HCT116 (cell line): ENCODE data around the gene INPP5E. TPM values are rescaled to one million over a fixed set of nuclear protein-coding genes. Genes with fewer than 3 reads are reported as not detected.

Source experiments
- ATAC-seq: fragments of 200-7000 bp; cut with Tn5 transposase; 2 replicates; pipeline ENCODE4 v1.9.1; 2020; ENCODE audit warnings: mild to moderate bottlenecking, moderate library complexity
- BruUV-seq: library from RNA; stranded (reverse); fragments of 400-500 nt; replicated peaks from 2 replicates; lab custom pipeline; 2021; lab: Mats Ljungman, UMichigan
- CTCF ChIA-PET: fragments of 300-600 bp; sonication (Branson Sonifier 250); formaldehyde crosslinking; loops from one replicate; lab custom pipeline; 2021; ENCODE audit warnings: antibody characterized with exemption; lab: Charles Lee
- POLR2A ChIA-PET: fragments of 300-600, 350-600 bp; sonication (Branson Sonifier 250); formaldehyde crosslinking; loops from one replicate; lab custom pipeline; 2021; ENCODE audit warnings: antibody characterized with exemption; lab: Charles Lee
- RAD21 ChIA-PET, 2 experiments: fragments of 300-600 bp; sonication (Branson Sonifier 250); formaldehyde crosslinking; loops; one replicate each; lab custom pipeline; 2023; ENCODE audit warnings: low total read pairs in 2 of 2; ENCODE audit not compliant: uncharacterized antibody in 2 of 2, unreplicated experiment in 2 of 2, low non-redundant PET in 1 of 2; lab: Charles Lee
- DNase-seq: peaks from one replicate; pipeline ENCODE4 v3.0.0-alpha.2; 2010; ENCODE audit warnings: low read depth, low spot score
- H2AFZ ChIP-seq: fragments of 200-600 bp; shearing (Covaris generic), sonication (generic); 2 replicates; pipeline ENCODE4 v1.6.1; 2017; ENCODE audit warnings: low read depth, mixed run types, mixed read lengths, antibody characterized with exemption, low read length; ENCODE audit not compliant: poor library complexity, severe bottlenecking
- H3K27ac ChIP-seq: 2 replicates; pipeline ENCODE4 v1.5.1; 2012; ENCODE audit warnings: low read depth, low read length
- H3K27me3 ChIP-seq: fragments of 200-600 bp; sonication (generic); 2 replicates; pipeline ENCODE4 v1.6.1; 2016; ENCODE audit warnings: mixed run types, low read length, mixed read lengths; ENCODE audit not compliant: insufficient read depth
- H3K36me3 ChIP-seq, 2 experiments: fragments of 200-500 bp in 1 of 2; fragments of 200-600 bp in 1 of 2; sonication (Bioruptor generic) in 1 of 2; sonication (generic) in 1 of 2; 2 replicates each; pipeline versions ENCODE4 v1.5.1 to v1.6.1; 2014 to 2016; ENCODE audit warnings: low read length in 2 of 2, inconsistent platforms in 1 of 2, mixed read lengths in 1 of 2, mixed run types in 1 of 2; ENCODE audit not compliant: insufficient read depth in 2 of 2, control insufficient read depth in 1 of 2
- H3K4me1 ChIP-seq, 2 experiments: fragments of 200-600 bp in 1 of 2; sonication (generic) in 1 of 2; 2 replicates each; pipeline versions ENCODE4 v1.5.1 to v1.6.1; 2012 to 2017; ENCODE audit warnings: low read length in 2 of 2, inconsistent platforms in 1 of 2, mild to moderate bottlenecking in 1 of 2, mixed read lengths in 1 of 2, mixed run types in 1 of 2, moderate library complexity in 1 of 2; ENCODE audit not compliant: insufficient read depth in 2 of 2, control insufficient read depth in 1 of 2
- H3K4me2 ChIP-seq: fragments of 200-600 bp; sonication (generic); 2 replicates; pipeline ENCODE4 v1.6.1; 2017; ENCODE audit warnings: mixed run types, low read length, mixed read lengths
- H3K4me3 ChIP-seq, 2 experiments: fragments of 200-600 bp in 1 of 2; sonication (generic) in 1 of 2; replicated peaks in 1 of 2; 2 replicates each; pipeline ENCODE4 v1.5.1; 2011 to 2016; ENCODE audit warnings: low read length in 2 of 2, control low read depth in 1 of 2, low read depth in 1 of 2, mild to moderate bottlenecking in 1 of 2, mixed read lengths in 1 of 2, mixed run types in 1 of 2
- H3K79me2 ChIP-seq: fragments of 200-600 bp; sonication (generic); 2 replicates; pipeline ENCODE4 v1.6.1; 2017; ENCODE audit warnings: mild to moderate bottlenecking, mixed run types, low read length, moderate library complexity, mixed read lengths; ENCODE audit not compliant: insufficient read depth
- H3K9ac ChIP-seq: fragments of 200-600 bp; sonication (generic); 2 replicates; pipeline ENCODE4 v1.6.1; 2016; ENCODE audit warnings: low read length, mixed read lengths
- H3K9me2 ChIP-seq: fragments of 200-600 bp; sonication (generic), shearing (Covaris generic); 2 replicates; pipeline ENCODE4 v1.6.1; 2017; ENCODE audit warnings: mixed run types, mild to moderate bottlenecking, moderate library complexity; ENCODE audit not compliant: insufficient read depth
- H3K9me3 ChIP-seq, 2 experiments: fragments of 200-500 bp in 1 of 2; fragments of 200-600 bp in 1 of 2; sonication (Bioruptor generic) in 1 of 2; sonication (generic) in 1 of 2; 2 replicates each; pipeline ENCODE4 v1.6.1; 2014 to 2017; ENCODE audit warnings: low read length in 2 of 2, mixed read lengths in 2 of 2, inconsistent platforms in 1 of 2, low read depth in 1 of 2, mild to moderate bottlenecking in 1 of 2, mixed run types in 1 of 2, moderate library complexity in 1 of 2; ENCODE audit not compliant: control insufficient read depth in 1 of 2, insufficient read depth in 1 of 2
- H4K20me1 ChIP-seq: fragments of 200-600 bp; sonication (generic), shearing (Covaris generic); 2 replicates; pipeline ENCODE4 v1.6.1; 2017; ENCODE audit warnings: mixed run types, mild to moderate bottlenecking, moderate library complexity; ENCODE audit not compliant: insufficient read depth
- CBX3 ChIP-seq: IDR thresholded peaks from 2 replicates; pipeline ENCODE4 v1.6.1; 2012; ENCODE audit warnings: low read depth
- CEBPB ChIP-seq: IDR thresholded peaks from 2 replicates; pipeline ENCODE4 v1.6.1; 2012; ENCODE audit warnings: low read depth
- EZH2 ChIP-seq: fragments of 200-600 bp; sonication (generic); IDR thresholded peaks from 2 replicates; pipeline ENCODE4 v1.6.1; 2017; ENCODE audit warnings: antibody characterized with exemption, mixed run types
- EZH2phosphoT487 ChIP-seq: fragments of 200-600 bp; IDR thresholded peaks from 2 replicates; pipeline ENCODE4 v1.6.1; 2018; ENCODE audit warnings: antibody characterized with exemption, borderline replicate concordance
- FOSL1 ChIP-seq: IDR thresholded peaks from 2 replicates; pipeline ENCODE4 v1.6.1; 2012; ENCODE audit warnings: low read depth
- JUND ChIP-seq: IDR thresholded peaks from 2 replicates; pipeline ENCODE4 v1.6.1; 2012
- POLR2A ChIP-seq: IDR thresholded peaks from 2 replicates; pipeline ENCODE4 v1.7.0; 2011; ENCODE audit warnings: borderline replicate concordance; ENCODE audit not compliant: insufficient read depth, insufficient read length; ENCODE audit errors: extremely low read depth
- POLR2AphosphoS5 ChIP-seq: IDR thresholded peaks from 2 replicates; pipeline ENCODE4 v1.6.1; 2011; ENCODE audit warnings: mild to moderate bottlenecking, low read depth, low read length, moderate library complexity
- RAD21 ChIP-seq: IDR thresholded peaks from 2 replicates; pipeline ENCODE4 v1.6.1; 2012; ENCODE audit warnings: low read depth, mild to moderate bottlenecking
- SIN3A ChIP-seq: IDR thresholded peaks from 2 replicates; pipeline ENCODE4 v1.6.1; 2012; ENCODE audit warnings: low read depth
- TCF7L2 ChIP-seq: IDR thresholded peaks from 2 replicates; pipeline ENCODE4 v1.7.0; 2011; ENCODE audit warnings: borderline replicate concordance, inconsistent platforms; ENCODE audit not compliant: insufficient read depth, insufficient read length; ENCODE audit errors: extremely low read depth
- YY1 ChIP-seq: IDR thresholded peaks from 2 replicates; pipeline ENCODE4 v1.6.1; 2011; ENCODE audit warnings: low read length, low read depth, moderate library complexity, mild to moderate bottlenecking; ENCODE audit not compliant: insufficient replicate concordance; ENCODE audit errors: extremely low read depth
- ZFX ChIP-seq: fragments of 450-650 bp; IDR thresholded peaks from 2 replicates; pipeline ENCODE4 v1.6.1; 2017
- ZNF274 ChIP-seq: fragments of 200-500 bp; sonication (Bioruptor generic); IDR thresholded peaks from 2 replicates; pipeline ENCODE4 v1.6.1; 2014; ENCODE audit warnings: mild to moderate bottlenecking, low read depth, low read length, inconsistent platforms
- intact Hi-C: fragments of 100-400 bp; cut with micrococcal nuclease; formaldehyde crosslinking; loops from 2 replicates; pipeline ENCODE4 v1.10.0; 2022
- total RNA-seq: library from RNA; stranded (reverse); gene quantifications from one replicate; pipeline ENCODE4 v1.2.1, GENCODE V29; 2021; ENCODE audit not compliant: unreplicated experiment
- TF ChIP-seq, protein P1 (sequence below), 3 experiments: fragments of 200-600 bp in 1 of 3; sonication (generic) in 1 of 3; IDR thresholded peaks in 2 of 3; conservative IDR thresholded peaks in 1 of 3; 2 replicates each; pipeline ENCODE4 v1.5.1; 2012 to 2017; ENCODE audit warnings: low read depth in 2 of 3, low read length in 2 of 3, antibody characterized with exemption in 1 of 3, borderline replicate concordance in 1 of 3, control low read depth in 1 of 3, mild to moderate bottlenecking in 1 of 3, mixed read lengths in 1 of 3, mixed run types in 1 of 3, moderate library complexity in 1 of 3; ENCODE audit not compliant: insufficient read depth in 1 of 3
- TF ChIP-seq, protein P2 (sequence below): IDR thresholded peaks from 2 replicates; pipeline ENCODE4 v1.6.1; 2012
- TF ChIP-seq, protein P3 (sequence below): IDR thresholded peaks from 2 replicates; pipeline ENCODE4 v1.6.1; 2012; ENCODE audit warnings: low read depth
- TF ChIP-seq, protein P4 (sequence below): IDR thresholded peaks from 2 replicates; pipeline ENCODE4 v1.6.1; 2011; ENCODE audit warnings: mild to moderate bottlenecking, low read length, moderate library complexity; ENCODE audit not compliant: insufficient replicate concordance; ENCODE audit errors: extremely low read depth
- TF ChIP-seq, protein P5 (sequence below): IDR thresholded peaks from 2 replicates; pipeline ENCODE4 v1.6.1; 2012

Gene INPP5E
- total RNA-seq, 1 experiment from 2014 or later: 23.8 TPM

DNA sequence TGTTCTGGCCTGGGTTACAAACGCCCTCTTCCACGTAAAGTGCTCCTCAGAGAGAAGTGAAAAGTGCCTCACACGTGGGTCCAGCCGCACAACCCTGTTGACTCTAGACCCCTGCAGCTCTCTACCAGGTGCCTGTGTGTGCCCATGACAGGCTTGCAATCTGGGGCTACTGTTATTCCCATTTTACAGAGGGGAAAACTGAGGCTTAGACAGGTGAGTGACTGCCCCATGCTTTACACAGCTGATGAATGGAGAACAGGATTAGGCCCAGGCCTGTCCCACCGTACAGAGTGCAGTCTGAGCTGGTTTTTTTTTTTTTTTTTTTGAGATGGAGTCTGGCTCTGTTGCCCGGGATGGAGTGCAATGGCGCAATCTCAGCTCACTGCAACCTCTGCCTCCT is 6.2 kb upstream of the INPP5E start:
- TF ChIP-seq, protein P1, sequence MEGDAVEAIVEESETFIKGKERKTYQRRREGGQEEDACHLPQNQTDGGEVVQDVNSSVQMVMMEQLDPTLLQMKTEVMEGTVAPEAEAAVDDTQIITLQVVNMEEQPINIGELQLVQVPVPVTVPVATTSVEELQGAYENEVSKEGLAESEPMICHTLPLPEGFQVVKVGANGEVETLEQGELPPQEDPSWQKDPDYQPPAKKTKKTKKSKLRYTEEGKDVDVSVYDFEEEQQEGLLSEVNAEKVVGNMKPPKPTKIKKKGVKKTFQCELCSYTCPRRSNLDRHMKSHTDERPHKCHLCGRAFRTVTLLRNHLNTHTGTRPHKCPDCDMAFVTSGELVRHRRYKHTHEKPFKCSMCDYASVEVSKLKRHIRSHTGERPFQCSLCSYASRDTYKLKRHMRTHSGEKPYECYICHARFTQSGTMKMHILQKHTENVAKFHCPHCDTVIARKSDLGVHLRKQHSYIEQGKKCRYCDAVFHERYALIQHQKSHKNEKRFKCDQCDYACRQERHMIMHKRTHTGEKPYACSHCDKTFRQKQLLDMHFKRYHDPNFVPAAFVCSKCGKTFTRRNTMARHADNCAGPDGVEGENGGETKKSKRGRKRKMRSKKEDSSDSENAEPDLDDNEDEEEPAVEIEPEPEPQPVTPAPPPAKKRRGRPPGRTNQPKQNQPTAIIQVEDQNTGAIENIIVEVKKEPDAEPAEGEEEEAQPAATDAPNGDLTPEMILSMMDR (IDR thresholded peaks at IDR 0.05 in 2 of 3, conservative IDR thresholded peaks at IDR 0.05 in 1 of 3; ENCODE audit: borderline replicate concordance in 1 of 3, insufficient read depth in 1 of 3, low read depth in 2 of 3, low read length in 2 of 3): no peak
- TF ChIP-seq, protein P2, sequence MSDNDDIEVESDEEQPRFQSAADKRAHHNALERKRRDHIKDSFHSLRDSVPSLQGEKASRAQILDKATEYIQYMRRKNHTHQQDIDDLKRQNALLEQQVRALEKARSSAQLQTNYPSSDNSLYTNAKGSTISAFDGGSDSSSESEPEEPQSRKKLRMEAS: no peak
- TF ChIP-seq, protein P3, sequence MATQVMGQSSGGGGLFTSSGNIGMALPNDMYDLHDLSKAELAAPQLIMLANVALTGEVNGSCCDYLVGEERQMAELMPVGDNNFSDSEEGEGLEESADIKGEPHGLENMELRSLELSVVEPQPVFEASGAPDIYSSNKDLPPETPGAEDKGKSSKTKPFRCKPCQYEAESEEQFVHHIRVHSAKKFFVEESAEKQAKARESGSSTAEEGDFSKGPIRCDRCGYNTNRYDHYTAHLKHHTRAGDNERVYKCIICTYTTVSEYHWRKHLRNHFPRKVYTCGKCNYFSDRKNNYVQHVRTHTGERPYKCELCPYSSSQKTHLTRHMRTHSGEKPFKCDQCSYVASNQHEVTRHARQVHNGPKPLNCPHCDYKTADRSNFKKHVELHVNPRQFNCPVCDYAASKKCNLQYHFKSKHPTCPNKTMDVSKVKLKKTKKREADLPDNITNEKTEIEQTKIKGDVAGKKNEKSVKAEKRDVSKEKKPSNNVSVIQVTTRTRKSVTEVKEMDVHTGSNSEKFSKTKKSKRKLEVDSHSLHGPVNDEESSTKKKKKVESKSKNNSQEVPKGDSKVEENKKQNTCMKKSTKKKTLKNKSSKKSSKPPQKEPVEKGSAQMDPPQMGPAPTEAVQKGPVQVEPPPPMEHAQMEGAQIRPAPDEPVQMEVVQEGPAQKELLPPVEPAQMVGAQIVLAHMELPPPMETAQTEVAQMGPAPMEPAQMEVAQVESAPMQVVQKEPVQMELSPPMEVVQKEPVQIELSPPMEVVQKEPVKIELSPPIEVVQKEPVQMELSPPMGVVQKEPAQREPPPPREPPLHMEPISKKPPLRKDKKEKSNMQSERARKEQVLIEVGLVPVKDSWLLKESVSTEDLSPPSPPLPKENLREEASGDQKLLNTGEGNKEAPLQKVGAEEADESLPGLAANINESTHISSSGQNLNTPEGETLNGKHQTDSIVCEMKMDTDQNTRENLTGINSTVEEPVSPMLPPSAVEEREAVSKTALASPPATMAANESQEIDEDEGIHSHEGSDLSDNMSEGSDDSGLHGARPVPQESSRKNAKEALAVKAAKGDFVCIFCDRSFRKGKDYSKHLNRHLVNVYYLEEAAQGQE: no peak
- TF ChIP-seq FOSL1 (no peak), POLR2A (no peak), POLR2AphosphoS5 (no peak), ZNF274 (no peak), ZFX (no peak), CBX3 (no peak), EZH2 (no peak), EZH2phosphoT487 (no peak), SIN3A (no peak), TCF7L2 (no peak), JUND (no peak), RAD21 (no peak), YY1 (no peak), CEBPB (no peak)
- TF ChIP-seq, protein P4, sequence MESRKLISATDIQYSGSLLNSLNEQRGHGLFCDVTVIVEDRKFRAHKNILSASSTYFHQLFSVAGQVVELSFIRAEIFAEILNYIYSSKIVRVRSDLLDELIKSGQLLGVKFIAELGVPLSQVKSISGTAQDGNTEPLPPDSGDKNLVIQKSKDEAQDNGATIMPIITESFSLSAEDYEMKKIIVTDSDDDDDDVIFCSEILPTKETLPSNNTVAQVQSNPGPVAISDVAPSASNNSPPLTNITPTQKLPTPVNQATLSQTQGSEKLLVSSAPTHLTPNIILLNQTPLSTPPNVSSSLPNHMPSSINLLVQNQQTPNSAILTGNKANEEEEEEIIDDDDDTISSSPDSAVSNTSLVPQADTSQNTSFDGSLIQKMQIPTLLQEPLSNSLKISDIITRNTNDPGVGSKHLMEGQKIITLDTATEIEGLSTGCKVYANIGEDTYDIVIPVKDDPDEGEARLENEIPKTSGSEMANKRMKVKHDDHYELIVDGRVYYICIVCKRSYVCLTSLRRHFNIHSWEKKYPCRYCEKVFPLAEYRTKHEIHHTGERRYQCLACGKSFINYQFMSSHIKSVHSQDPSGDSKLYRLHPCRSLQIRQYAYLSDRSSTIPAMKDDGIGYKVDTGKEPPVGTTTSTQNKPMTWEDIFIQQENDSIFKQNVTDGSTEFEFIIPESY: no peak
- TF ChIP-seq, protein P5, sequence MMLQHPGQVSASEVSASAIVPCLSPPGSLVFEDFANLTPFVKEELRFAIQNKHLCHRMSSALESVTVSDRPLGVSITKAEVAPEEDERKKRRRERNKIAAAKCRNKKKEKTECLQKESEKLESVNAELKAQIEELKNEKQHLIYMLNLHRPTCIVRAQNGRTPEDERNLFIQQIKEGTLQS: no peak
- Histone ChIP-seq H3K9me2 (no peaks in the 10 kb centered on the region), H3K36me3 (peaks cover 31 to 59% of the 10 kb centered on the region in 2 experiments), H2AFZ (no peak overlapping the region), H3K79me2 (peaks cover 3% of the 10 kb centered on the region; the same call in 1 of the 2 replicates), H3K9ac (no peak overlapping the region), H3K4me2 (no peak overlapping the region), H3K27ac (no peak overlapping the region), H3K4me1 (no peaks in the 10 kb centered on the region), H3K4me3 (no peak overlapping the region), H4K20me1 (no peaks in the 10 kb centered on the region), H3K9me3 (no peaks in the 10 kb centered on the region), H3K27me3 (no peaks in the 10 kb centered on the region)
- CTCF ChIA-PET: no interaction called here
- ATAC-seq: no peak
- POLR2A ChIA-PET: interaction anchor here (0.6 kb wide), 1 partner anchor 10 kb away, joined by 3 read pairs; no protein-coding TSS in a partner anchor
- intact Hi-C loops: no loop called here
- RAD21 ChIA-PET: no interaction called here
- no peak for DNase-seq
- BruUV-seq: no TSS peak
